GM03348 (cell line): ENCODE data around the gene PROK1.

Experiments
- DNase-seq: peaks from one replicate; pipeline ENCODE4 v3.0.0; 2012; ENCODE audit warnings: low spot score

PROK1 gene

GRCh38 chr1:110465038-110465813, 14.3 kb downstream of the PROK1 start:
- DNase-seq, result no peak

GRCh38 chr1:110465814-110466380, 14.9 kb downstream of the PROK1 start:
- DNase-seq, result no peak

DNA sequence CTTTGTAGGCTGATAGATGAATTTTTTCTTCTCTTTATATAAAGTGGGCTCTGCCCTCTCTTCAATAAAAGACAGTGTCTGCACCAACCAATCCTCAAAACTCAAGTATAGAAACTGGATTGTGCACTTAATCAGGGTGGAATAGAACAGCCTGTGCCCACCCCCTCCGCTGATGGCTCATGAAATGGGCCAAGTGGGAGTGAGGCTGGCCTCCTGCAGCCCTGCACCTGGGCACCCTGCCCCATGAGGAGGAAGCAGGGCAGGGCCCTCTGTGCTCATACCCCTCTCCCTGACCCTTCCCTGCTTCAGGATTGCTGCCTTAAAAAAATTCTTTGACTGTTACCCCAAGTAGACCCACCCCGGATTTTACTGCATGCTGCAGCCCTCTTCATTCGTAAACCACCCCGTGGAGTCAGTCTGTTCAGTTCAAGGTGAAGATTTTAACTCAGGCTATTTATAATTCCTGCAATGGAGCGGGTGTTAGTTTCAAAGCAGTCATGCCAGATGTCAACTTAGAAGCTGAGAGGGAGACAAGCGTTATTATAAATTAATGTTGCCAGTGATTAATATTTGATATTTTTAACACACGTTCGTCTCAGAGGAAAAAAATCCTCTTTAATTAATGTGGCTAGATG, 15.8 kb downstream of the PROK1 start:
- no peak for DNase-seq

GRCh38 chr1:110471131-110471530, 20.2 kb downstream of the PROK1 start:
- no peak for DNase-seq

GRCh38 chr1:110472546-110472945, 21.6 kb downstream of the PROK1 start:
- DNase-seq, result no peak

GRCh38 chr1:110474444-110474843, 23.5 kb downstream of the PROK1 start:
- DNase-seq, result no peak

- no peak for DNase-seq
Measured at GRCh38 chr1:110475362-110476027, 24.5 kb downstream of the PROK1 start.

DNA sequence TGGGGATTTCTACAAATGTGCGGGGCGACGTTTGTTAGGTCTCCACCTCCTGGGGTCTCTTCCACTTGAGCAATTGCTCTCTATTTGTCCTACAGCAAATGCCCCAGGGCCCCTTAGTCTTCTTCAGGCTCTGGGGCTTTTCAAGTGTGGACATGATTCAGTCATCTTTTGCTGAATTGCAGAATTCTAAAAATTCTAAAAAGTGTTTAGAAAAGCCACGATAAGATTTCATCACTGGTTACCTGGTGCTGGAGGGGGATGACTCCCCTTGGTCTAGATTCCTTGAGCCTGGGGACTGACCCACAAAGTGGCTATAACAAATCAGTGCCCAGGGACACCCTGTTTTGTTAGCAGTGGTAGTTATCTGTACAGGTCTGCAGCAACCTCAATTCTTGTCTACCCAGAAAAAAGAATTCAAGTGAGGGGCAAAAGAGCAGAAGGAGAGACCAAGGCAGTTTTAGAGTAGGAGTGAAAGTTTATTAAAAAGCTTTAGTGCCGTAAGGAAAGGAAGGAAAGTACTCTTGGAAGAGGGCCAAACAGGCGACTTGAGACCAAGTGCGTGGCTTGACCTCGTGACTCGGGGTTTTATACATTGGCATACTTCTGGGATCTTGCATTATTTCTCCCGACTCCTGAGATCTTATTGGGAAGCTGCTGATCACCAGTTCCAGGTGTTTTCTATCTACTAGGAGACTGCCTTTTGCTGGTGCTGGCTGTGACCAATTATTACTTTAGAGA, 25.2 kb downstream of the PROK1 start:
- DNase-seq, result no peak

- peak; percentile 41 for DNase-seq
Measured at GRCh38 chr1:110477041-110477440, 26.1 kb downstream of the PROK1 start.

- no peak for DNase-seq
Measured at GRCh38 chr1:110477445-110477957, 26.6 kb downstream of the PROK1 start.

- DNase-seq, result no peak
Measured at GRCh38 chr1:110477967-110478640, 27.2 kb downstream of the PROK1 start.

GRCh38 chr1:110478886-110479285, 27.9 kb downstream of the PROK1 start:
- no peak for DNase-seq

GRCh38 chr1:110480356-110481096, 29.6 kb downstream of the PROK1 start:
- DNase-seq, result no peak

DNA sequence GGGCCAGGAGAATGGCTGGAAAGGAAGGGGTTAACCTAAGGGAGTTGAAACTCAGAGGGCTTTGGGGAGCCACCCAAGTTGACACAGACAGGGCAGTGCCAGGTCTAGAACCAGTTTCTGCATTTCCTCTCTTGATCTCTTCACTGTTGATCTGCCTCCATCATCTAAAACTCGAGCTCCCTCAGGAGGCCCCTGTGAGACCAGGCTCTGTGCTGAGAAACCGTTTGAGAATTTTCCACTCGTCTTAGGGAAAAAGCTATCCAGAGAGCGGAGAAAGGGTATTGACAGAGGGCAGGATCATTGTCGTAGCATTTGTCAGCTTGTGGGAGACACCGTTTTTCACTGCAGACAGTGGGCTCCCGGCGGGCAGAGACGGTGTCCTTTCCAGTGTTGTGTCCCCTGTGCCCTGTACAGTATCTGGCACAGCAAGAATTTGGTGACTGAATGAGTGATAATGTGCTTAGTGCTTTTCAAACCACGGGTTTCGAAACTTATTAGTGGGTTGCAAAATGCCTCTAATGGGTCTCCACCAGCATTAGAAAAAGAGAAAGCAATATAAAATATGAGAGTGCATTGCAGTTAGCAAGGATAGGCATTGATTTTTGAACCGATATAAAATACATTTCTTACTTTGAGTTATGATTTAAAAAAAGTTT, 31.1 kb downstream of the PROK1 start:
- no peak for DNase-seq

GRCh38 chr1:110482662-110483307, 31.8 kb downstream of the PROK1 start:
- no peak for DNase-seq

DNA sequence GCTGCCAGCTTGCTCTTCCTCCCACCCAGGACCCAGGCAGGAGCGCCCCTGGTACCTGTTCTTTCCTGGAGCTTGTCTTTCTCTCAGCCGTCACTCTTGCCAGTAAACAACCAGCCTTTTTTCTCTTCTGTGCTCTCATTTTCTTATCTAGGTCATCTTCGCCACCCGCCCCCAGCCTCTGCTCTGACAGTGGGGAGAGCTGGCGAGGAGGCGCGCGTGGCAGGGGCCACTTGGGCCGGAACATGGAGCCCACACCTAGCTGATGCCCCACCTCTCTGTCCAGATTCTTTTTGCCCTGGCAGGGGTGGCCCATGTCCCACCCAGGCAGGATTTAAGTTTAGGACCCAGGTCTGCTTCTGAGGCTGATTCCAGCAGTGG, 32.3 kb downstream of the PROK1 start:
- no peak for DNase-seq

- DNase-seq, result no peak
Measured at GRCh38 chr1:110484801-110485200, 33.9 kb downstream of the PROK1 start.

DNA sequence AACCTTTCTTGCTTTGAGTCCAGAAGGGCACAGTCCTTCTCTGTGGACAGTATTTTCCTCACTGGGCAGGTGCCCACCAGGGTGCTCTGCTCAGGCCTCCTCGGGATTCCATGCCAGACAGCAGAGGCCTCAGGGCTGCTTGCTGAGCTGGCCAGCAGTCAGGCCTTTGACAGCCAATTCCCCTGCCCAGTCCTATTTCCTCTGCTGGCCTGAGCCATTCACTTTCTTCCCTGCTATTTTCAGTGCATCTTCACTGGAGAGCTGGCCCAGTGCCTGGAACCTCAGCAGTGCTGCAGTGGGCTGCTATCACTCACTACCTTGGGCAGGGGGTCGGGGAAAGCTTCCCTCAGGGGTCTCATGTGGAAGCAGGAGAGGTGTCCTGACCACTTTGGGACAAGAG, 34.8 kb downstream of the PROK1 start:
- no peak for DNase-seq

DNA sequence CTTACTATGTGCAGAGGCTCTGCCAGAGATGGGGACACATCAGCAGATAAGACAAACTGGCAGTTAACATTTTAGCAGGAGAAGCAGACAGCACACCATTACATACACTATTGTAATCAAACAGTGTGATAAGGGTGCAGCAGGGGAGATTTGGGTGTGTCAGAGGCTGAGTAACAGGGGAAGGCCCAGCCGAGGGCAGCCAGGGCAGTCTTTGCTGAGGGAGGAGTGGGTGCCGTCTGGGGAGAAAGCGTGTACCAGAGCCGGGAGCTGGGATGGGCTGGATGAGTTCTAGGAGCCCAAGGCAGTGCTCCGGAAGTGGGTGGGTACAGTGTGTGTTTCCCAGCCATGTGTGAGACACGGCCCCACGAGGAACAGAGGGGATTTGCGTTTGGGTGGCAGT, 36.8 kb downstream of the PROK1 start:
- peak; percentile 28 for DNase-seq

GRCh38 chr1:110488161-110488560, 37.2 kb downstream of the PROK1 start:
- DNase-seq, result no peak
